Esophagus squamous epithelium (tissue), 4 donors: Measurements from ENCODE around the gene CCDC80.

Source experiments
- CTCF ChIP-seq, 6 experiments: fragments of 450-650 bp in 4 of 6; fragments of 200-600 bp in 2 of 6; sonication (generic) in 2 of 6; IDR thresholded peaks; one replicate each; pipeline ENCODE4 v1.5.1; 2016 to 2019; ENCODE audit warnings: antibody characterized with exemption in 6 of 6, mild to moderate bottlenecking in 4 of 6, moderate library complexity in 4 of 6
- POLR2A ChIP-seq, 4 donors: fragments of 450-650 bp; IDR thresholded peaks; one replicate each; pipeline ENCODE4 v1.6.1; 2017; ENCODE audit warnings: antibody characterized with exemption in 4 of 4, mild to moderate bottlenecking in 4 of 4, moderate library complexity in 3 of 4

GRCh38 chr3:112587336-112587735 is 53.6 kb downstream of the CCDC80 start:
- TF ChIP-seq POLR2A (IDR thresholded peaks at IDR 0.05) (no peak), CTCF (IDR thresholded peaks at IDR 0.05) (no peak)
